Esophagus muscularis mucosa (tissue), 4 donors: ENCODE measurements around the gene CALCOCO1.

ENCODE experiments used
- CTCF ChIP-seq, 3 experiments: fragments of 200-600 bp in 2 of 3; fragments of 450-650 bp in 1 of 3; sonication (generic) in 2 of 3; IDR thresholded peaks; one replicate each; pipeline ENCODE4 v1.5.1; 2017 to 2019; ENCODE audit warnings: antibody characterized with exemption in 3 of 3, mild to moderate bottlenecking in 2 of 3, moderate library complexity in 1 of 3
- EP300 ChIP-seq: sonication (generic); formaldehyde crosslinking; IDR thresholded peaks from one replicate; pipeline ENCODE4 v1.6.1; 2017; ENCODE audit warnings: antibody characterized with exemption
- POLR2A ChIP-seq: fragments of 450-650 bp; IDR thresholded peaks from one replicate; pipeline ENCODE4 v1.6.1; 2017; ENCODE audit warnings: antibody characterized with exemption, moderate library complexity, mild to moderate bottlenecking, low read depth

- no peak for TF ChIP-seq CTCF (IDR thresholded peaks at IDR 0.05)
- no peak for TF ChIP-seq POLR2A
- no peak for TF ChIP-seq EP300
Observed at GRCh38 chr12:53748072-53748840, 21.0 kb upstream of the CALCOCO1 start.
